WTC11 (cell line): Measurements from ENCODE around the gene PFKM. TPM values are rescaled to one million over a fixed set of nuclear protein-coding genes. Genes with fewer than 3 reads are reported as not detected.

Experiments used
- ARID4B ChIP-seq: sonication (generic); formaldehyde crosslinking; IDR thresholded peaks from 2 replicates; pipeline ENCODE4 v1.8.0; 2023; ENCODE audit warnings: missing genetic modification reagents, mild to moderate bottlenecking, borderline replicate concordance
- ATF2 ChIP-seq: sonication (generic); formaldehyde crosslinking; IDR thresholded peaks from 2 replicates; pipeline ENCODE4 v1.8.1; 2022; ENCODE audit warnings: low read depth, missing genetic modification reagents, borderline replicate concordance
- CDX4 ChIP-seq: fragments of 250-450 bp; sonication (Bioruptor Pico); IDR thresholded peaks from 2 replicates; pipeline ENCODE4 v1.9.0; 2021; ENCODE audit warnings: moderate library complexity, mild to moderate bottlenecking, inconsistent platforms, borderline replicate concordance
- CREM ChIP-seq: sonication (generic); formaldehyde crosslinking; IDR thresholded peaks from 2 replicates; pipeline ENCODE4 v1.8.1; 2022; ENCODE audit warnings: mild to moderate bottlenecking, missing genetic modification reagents, moderate library complexity
- ELF4 ChIP-seq: sonication (generic); formaldehyde crosslinking; IDR thresholded peaks from 2 replicates; pipeline ENCODE4 v1.8.1; 2022; ENCODE audit warnings: low read depth, mild to moderate bottlenecking, moderate library complexity, missing genetic modification reagents
- FOXJ3 ChIP-seq: sonication (generic); formaldehyde crosslinking; IDR thresholded peaks from 2 replicates; pipeline ENCODE4 v1.9.0; 2021; ENCODE audit warnings: missing genetic modification reagents, mild to moderate bottlenecking, borderline replicate concordance
- FOXP4 ChIP-seq: sonication (generic); formaldehyde crosslinking; IDR thresholded peaks from 2 replicates; pipeline ENCODE4 v1.8.0; 2022; ENCODE audit warnings: mild to moderate bottlenecking, missing genetic modification reagents
- GRHL2 ChIP-seq: fragments of 250-450 bp; sonication (Bioruptor Pico); IDR thresholded peaks from 2 replicates; pipeline ENCODE4 v1.8.0; 2022; ENCODE audit warnings: mild to moderate bottlenecking, moderate library complexity; ENCODE audit not compliant: insufficient replicate concordance, severe bottlenecking
- KAT7 ChIP-seq: sonication (generic); formaldehyde crosslinking; IDR thresholded peaks from 2 replicates; pipeline ENCODE4 v1.8.1; 2023; ENCODE audit warnings: missing genetic modification reagents, mild to moderate bottlenecking, borderline replicate concordance
- MYBL2 ChIP-seq: sonication (generic); formaldehyde crosslinking; IDR thresholded peaks from 2 replicates; pipeline ENCODE4 v1.8.1; 2023; ENCODE audit warnings: mild to moderate bottlenecking, moderate library complexity, missing genetic modification reagents
- PREB ChIP-seq: sonication (generic); formaldehyde crosslinking; IDR thresholded peaks from 2 replicates; pipeline ENCODE4 v1.8.1; 2022; ENCODE audit warnings: mild to moderate bottlenecking, missing genetic modification reagents, moderate library complexity, borderline replicate concordance
- SMAD4 ChIP-seq: sonication (generic); formaldehyde crosslinking; IDR thresholded peaks from 2 replicates; pipeline ENCODE4 v1.8.0; 2022; ENCODE audit warnings: mild to moderate bottlenecking, missing genetic modification reagents
- SP1 ChIP-seq: sonication (generic); formaldehyde crosslinking; conservative IDR thresholded peaks from 2 replicates; pipeline ENCODE4 v1.8.1; 2022; ENCODE audit warnings: missing genetic modification reagents
- TEAD1 ChIP-seq: sonication (generic); formaldehyde crosslinking; IDR thresholded peaks from 2 replicates; pipeline ENCODE4 v1.8.0; 2022; ENCODE audit warnings: mild to moderate bottlenecking, missing genetic modification reagents
- ZBTB43 ChIP-seq: sonication (generic); formaldehyde crosslinking; IDR thresholded peaks from 2 replicates; pipeline ENCODE4 v1.8.1; 2023; ENCODE audit warnings: mild to moderate bottlenecking, missing genetic modification reagents
- ZMAT4 ChIP-seq: fragments of 250-450 bp; sonication (Bioruptor Pico); IDR thresholded peaks from 2 replicates; pipeline ENCODE4 v1.9.0; 2021; ENCODE audit warnings: mild to moderate bottlenecking
- ZNF281 ChIP-seq: sonication (generic); formaldehyde crosslinking; IDR thresholded peaks from 2 replicates; pipeline ENCODE4 v1.8.0; 2023; ENCODE audit warnings: mild to moderate bottlenecking, missing genetic modification reagents
- ZNF416 ChIP-seq: fragments of 250-450 bp; sonication (Bioruptor Pico); IDR thresholded peaks from 2 replicates; pipeline ENCODE4 v1.9.0; 2021; ENCODE audit warnings: mild to moderate bottlenecking, inconsistent platforms
- ZNF425 ChIP-seq: fragments of 250-450 bp; sonication (Bioruptor Pico); conservative IDR thresholded peaks from 2 replicates; pipeline ENCODE4 v1.9.0; 2021; ENCODE audit warnings: mild to moderate bottlenecking
- total RNA-seq: library from RNA; stranded (reverse); gene quantifications from 3 replicates; pipeline ENCODE4 v1.2.3, GENCODE V29; 2021

The PFKM gene
- total RNA-seq, 1 experiment from 2014 or later = 99.3 TPM

GRCh38 chr12:48105867-48106680 lies 13.1 kb upstream of the PFKM start, which contains the start of gene SENP1 (continued):
- TF ChIP-seq ELF4 (CRISPR knock-in tag) (no peak), ZBTB43 (CRISPR knock-in tag) (0 out of 2 replicates have a peak, but pooled peaks have one; percentile 37), ZMAT4 (no peak), CREM (CRISPR knock-in tag) (0 out of 2 replicates have a peak, but pooled peaks have one; percentile 45), FOXJ3 (no peak), GRHL2 (no peak), KAT7 (CRISPR knock-in tag) (no peak; the same call in 1 of the 2 replicates), PREB (CRISPR knock-in tag) (0 out of 2 replicates have a peak, but pooled peaks have one; percentile 66), ZNF281 (CRISPR knock-in tag) (peak; percentile 91; the same call in 1 of the 2 replicates), ATF2 (no peak), SP1 (CRISPR knock-in tag) (peak; percentile 84), FOXP4 (CRISPR knock-in tag) (no peak), SMAD4 (CRISPR knock-in tag) (no peak), ZNF425 (CRISPR knock-in tag) (no peak), ARID4B (CRISPR knock-in tag) (0 out of 2 replicates have a peak, but pooled peaks have one; percentile 49), MYBL2 (CRISPR knock-in tag) (peak; percentile 74; the same call in 1 of the 2 replicates), CDX4 (CRISPR knock-in tag) (no peak), ZNF416 (CRISPR knock-in tag) (no peak), TEAD1 (CRISPR knock-in tag) (peak; percentile 71; the same call in 1 of the 2 replicates)
